Omental fat pad (tissue), 4 donors: Measurements from ENCODE around the gene OR8D2. TPM values are rescaled to one million over a fixed set of nuclear protein-coding genes. Genes with fewer than 3 reads are reported as not detected.

Experiments used
- ATAC-seq: fragments of 150-250 bp; one replicate; pipeline ENCODE4 v1.9.1; 2016; ENCODE audit warnings: mild to moderate bottlenecking, moderate library complexity; ENCODE audit not compliant: low FRiP score
- DNase-seq: peaks from one replicate; pipeline ENCODE4 v3.0.0-alpha.2; 2019; ENCODE audit warnings: low spot score
- CTCF ChIP-seq, 3 donors: fragments of 450-650 bp; IDR thresholded peaks; one replicate each; pipeline ENCODE4 v1.5.1; 2016 to 2017; ENCODE audit warnings: antibody characterized with exemption in 3 of 3, mild to moderate bottlenecking in 3 of 3, moderate library complexity in 2 of 3
- total RNA-seq, 4 donors: library from RNA; depleted of rRNA; stranded (reverse); fragments of >200 nt; gene quantifications; one replicate each; pipeline ENCODE4 v1.1.0, GENCODE V29; 2016

The OR8D2 gene
- total RNA-seq, 4 donors from 2014 or later: not detected

- ATAC-seq (no peak), DNase-seq (no peak)
- no peak for TF ChIP-seq CTCF (IDR thresholded peaks at IDR 0.05)
These were observed 11.9 kb upstream of the OR8D2 start for GRCh38 chr11:124331873-124332272.

DNA sequence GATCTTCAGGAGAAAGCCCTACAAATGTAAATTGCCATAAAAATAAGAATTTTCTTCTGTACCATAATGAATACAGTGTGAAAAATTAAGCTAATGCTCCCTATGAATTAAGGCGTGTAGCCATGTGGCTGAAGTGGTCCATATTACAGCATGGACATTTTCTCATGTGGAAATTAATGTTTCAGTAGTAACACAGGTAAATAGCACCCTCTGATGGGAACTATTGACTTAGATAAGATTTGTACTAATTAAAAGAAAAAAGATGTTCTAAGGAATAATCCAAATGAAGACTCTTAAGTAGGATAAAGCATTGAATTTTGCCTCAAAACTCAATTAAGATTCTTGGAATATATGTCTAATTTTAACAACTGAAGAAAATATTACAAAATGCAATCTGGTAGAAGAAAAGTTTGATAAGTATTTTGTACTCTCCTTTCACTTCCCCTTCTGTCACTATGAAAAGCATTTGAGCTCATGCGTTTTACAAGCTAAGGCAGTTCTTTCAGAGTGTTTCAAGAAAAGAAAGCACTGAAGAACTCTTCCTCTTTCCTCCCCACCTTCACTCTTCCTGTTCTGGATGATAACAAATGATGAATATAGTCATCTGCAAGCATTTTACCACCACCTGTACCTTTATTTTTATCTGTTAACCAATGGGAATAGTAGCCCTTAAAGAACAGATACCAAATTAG, 9.9 kb upstream of the OR8D2 start:
- DNase-seq (no peak), ATAC-seq (no peak)
- TF ChIP-seq CTCF (IDR thresholded peaks at IDR 0.05): no peak

GRCh38 chr11:124327775-124328174, 7.8 kb upstream of the OR8D2 start:
- no peak for TF ChIP-seq CTCF (IDR thresholded peaks at IDR 0.05)
- DNase-seq (no peak), ATAC-seq (no peak)

- DNase-seq (no peak), ATAC-seq (no peak)
- no peak for TF ChIP-seq CTCF (IDR thresholded peaks at IDR 0.05)
These were observed 2.4 kb upstream of the OR8D2 start for GRCh38 chr11:124322356-124322755.

DNA sequence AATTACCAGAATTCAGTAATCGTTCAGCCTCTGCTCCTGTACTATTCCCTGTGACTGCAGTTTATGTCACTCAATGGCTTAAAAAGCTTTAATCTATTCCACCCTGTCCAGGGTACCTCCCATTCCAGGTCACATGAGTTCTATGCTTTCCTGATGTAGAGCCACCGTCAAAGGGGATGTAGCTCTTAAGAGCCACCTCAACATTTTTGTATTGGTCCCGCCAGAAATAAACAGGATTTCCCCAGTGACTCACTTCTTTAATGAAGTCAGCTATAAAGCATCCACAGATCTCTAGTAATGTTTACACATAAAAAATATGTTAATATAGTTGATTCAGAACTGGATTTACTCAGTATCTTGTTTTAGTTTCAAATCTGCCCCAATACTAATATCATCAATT, 4.9 kb downstream of the OR8D2 start:
- DNase-seq (no peak), ATAC-seq (no peak)
- TF ChIP-seq CTCF (IDR thresholded peaks at IDR 0.05): no peak

- DNase-seq (no peak), ATAC-seq (no peak)
- TF ChIP-seq CTCF (IDR thresholded peaks at IDR 0.05): no peak
These were observed 6.1 kb downstream of the OR8D2 start, which contains the start of gene OR8D1 for GRCh38 chr11:124313849-124314248. Gene OR8D1 (minus strand): TSS chr11:124313949. CDS start chr11:124310766, 3,183 bp downstream.

- TF ChIP-seq CTCF (IDR thresholded peaks at IDR 0.05): no peak
- DNase-seq: no peak
- ATAC-seq: no peak
These were observed 6.9 kb downstream of the OR8D2 start for GRCh38 chr11:124313131-124313530.
